H54 (cell line): ENCODE measurements around the gene PPIP5K2.
"Not testable (repeated sequence)": the region's sequence is repeated elsewhere in the genome, so short reads cannot be mapped to it uniquely, and the experiment has no call there.

Experiments
- DNase-seq: peaks from one replicate; pipeline ENCODE4 v3.0.0; 2011; ENCODE audit warnings: low spot score, mixed read lengths; ENCODE audit not compliant: insufficient read length
- FAIRE-seq: peaks from 3 replicates; lab custom pipeline; 2011; peaks lifted over from hg19 to GRCh38; lab: Jason Lieb, UNC
- POLR2A ChIP-seq: IDR thresholded peaks from 2 replicates; pipeline ENCODE4 v1.6.1; 2011; ENCODE audit warnings: low read depth, mild to moderate bottlenecking, low read length

Gene PPIP5K2

DNA sequence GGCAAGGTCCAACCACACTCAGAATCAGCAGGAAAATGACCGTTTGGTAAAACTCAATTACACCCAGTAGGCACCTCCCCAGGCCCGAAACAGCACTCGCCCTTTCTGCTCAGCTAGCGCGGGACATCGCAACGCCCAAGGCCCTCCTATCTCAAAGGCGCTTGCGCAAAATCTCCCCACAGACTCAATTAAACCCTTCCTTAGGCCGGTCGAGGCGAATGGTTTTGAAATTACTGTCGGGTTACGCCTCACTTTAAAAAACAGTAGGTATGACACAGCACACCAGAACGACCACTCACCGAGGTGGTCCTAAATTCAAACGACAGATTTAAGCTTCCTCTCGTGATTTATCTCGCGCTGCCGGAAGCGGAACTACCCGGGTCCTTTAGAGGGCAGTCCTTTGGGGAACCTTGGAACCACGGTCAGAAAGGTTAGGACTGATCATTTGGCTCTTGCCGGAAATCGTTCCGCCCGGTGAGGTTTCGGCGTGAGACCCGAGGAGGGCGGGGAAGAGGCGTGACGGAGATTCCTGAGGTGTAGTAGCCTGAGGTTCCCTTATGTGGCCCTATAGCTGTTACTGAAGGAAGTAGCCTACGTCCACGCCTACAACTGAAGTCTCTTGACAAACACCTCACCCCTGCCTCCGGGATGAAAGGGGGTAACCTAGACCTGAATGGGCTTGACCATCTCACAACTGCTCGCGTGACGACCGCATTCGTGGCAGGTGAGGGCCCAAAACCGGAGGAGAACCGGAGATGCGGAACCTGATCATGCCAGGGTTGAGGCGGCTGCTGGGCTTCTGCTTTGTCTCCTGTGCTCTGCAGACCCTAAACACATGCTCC is at the start of gene PPIP5K2, which contains the start of gene GIN1:
Gene PPIP5K2, plus strand, starts transcription at position 537 of the 842 bp plus-strand sequence. CDS start 9,289 bp downstream, outside the sequence.
Gene GIN1, minus strand, starts transcription at position 374 of the 842 bp plus-strand sequence. CDS start 11,431 bp downstream, outside the sequence.
- FAIRE-seq, result peak; percentile 100
- peak; percentile 57 for DNase-seq
- TF ChIP-seq POLR2A, result peak; percentile 39

DNA sequence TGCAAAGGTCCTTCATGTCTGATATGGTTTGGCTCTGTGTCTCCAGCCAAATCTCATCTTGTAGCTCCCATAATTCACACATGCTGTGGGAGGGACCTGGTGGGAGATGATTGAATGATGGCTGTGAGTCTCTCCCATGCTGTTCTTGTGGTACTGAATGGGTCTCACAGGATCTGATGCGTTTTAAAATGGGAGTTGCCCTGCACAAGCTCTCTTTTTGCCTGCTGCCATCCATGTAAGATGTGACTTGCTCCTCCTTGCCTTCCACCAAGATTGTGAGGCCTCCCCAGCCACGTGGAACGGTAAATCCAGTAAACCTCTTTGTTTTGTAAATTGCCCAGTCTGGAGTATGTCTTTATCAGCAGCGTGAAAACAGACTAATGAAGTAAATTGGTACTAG is 46.6 kb upstream of the PPIP5K2 start:
- DNase-seq, result not testable (repeated sequence)

DNA sequence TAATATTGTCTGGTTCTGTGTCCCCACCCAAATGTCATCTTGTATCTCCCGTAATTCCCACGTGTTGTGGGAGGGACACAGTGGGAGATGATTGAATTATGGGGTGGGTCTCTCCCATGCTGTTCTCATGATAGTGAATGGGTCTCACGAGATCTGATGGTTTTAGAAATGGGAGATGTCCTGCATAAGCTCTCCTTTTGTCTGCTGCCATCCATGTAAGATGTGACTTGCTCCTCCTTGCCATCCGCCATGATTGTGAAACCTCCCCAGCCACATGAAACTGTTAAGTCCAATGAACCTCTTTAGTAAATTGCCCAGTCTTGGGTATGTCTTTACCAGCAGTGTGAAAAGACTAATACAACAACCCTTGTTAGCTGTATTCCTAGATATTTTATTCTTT is 44.7 kb upstream of the PPIP5K2 start:
- DNase-seq (no peak), FAIRE-seq (no peak)
- no peak for TF ChIP-seq POLR2A

More for the DNA sequence above, 46.6 kb upstream of the PPIP5K2 start:
- FAIRE-seq, result not testable (repeated sequence)

DNA sequence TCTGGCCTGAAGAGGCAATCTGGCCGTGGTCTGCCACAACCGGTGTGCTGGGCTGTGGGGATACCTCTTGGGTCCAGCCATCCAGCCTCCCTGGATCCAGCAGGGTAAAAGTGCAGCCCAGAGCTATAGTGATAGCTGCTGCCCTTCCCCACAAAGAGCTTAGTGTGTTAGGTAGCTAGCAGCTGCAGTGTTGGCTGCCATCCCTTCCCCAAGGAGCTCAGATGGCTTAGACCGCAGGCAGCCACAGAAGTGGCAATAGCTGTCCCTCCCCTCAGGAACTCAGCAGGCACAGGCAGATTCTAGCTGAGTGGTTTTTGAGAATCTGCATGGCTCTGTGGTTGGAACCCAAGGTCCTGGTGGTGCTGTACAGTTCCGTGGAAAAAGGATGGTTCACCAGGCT is 40.3 kb upstream of the PPIP5K2 start:
- FAIRE-seq (no peak), DNase-seq (no peak)
- TF ChIP-seq POLR2A, result no peak

DNA sequence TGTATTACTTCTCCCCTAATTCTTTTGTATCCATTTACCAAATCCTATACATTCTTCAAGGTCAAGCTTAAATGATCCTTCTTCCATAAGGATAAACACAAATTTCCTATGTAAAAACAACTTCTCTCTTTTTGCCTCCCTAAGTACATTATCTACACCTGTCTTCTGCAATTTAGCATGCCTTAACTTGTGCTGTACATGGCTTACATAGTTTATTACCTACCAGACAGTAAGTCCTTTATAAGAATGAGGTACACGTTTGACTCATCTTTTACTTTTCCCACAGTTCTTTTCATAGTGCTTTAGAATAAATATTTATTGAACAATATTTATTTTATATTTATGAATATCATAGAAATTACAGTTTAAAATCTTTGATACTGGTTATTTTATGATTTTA is 33.6 kb upstream of the PPIP5K2 start:
- DNase-seq, result no peak
- FAIRE-seq, result no peak
- no peak for TF ChIP-seq POLR2A

DNA sequence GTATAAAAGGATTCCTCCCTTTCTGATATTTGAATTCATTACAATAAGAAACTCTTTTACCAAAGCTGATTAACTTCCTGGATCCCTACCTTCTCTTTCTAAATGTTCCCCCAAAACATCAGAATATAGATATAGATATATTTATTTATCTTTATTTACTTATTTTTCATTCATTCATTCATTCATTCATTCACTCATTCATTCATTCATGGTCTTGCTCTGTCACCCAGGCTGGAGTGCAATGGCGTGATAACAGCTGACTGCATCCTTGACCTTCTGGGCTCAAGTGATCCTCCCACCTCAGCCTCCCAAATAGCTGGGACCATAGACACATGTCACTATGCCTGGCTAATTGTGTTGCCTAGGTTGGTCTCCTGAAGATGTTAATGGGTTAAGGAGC is 30.8 kb upstream of the PPIP5K2 start:
- FAIRE-seq (no peak), DNase-seq (no peak)
- no peak for TF ChIP-seq POLR2A

DNA sequence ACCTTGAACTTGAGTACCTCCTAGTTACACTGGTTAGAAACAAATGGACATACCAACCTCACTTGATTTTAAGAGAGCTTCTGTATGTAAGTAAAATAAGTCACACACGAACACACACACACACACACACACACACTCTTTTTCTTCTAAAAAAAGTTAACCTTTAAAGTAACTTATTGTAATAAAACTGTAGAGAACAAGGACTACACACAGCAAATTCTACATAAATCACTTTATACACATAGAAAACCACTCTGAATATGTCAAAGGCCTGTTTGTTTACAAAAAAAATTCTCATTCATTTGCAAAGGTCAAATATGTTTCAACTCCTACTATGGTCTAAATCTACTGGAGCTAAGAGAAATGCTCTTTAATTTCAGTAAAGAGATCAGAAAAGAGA is 29.3 kb upstream of the PPIP5K2 start:
- no peak for DNase-seq
- no peak for FAIRE-seq
- no peak for TF ChIP-seq POLR2A

DNA sequence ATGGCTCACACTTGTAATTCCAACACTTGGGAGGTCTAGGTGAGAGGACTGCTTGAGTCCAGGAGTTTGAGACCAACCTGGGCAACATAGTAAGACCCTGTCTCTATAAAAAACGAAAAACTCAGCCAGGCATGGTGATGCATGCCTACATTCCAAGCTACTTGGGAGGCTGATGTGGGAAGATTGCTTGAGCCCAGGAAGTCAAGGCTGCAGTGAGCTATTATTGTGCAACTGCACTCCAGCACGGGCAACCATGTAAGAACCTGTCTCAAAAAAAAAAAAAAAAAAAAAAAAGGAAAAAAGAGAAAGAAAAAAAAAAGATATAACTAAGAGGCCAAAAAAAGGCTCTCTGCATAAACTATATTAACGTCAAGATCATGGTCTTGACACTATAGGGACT is 27.4 kb upstream of the PPIP5K2 start:
- TF ChIP-seq POLR2A, result no peak
- DNase-seq (no peak), FAIRE-seq (no peak)

DNA sequence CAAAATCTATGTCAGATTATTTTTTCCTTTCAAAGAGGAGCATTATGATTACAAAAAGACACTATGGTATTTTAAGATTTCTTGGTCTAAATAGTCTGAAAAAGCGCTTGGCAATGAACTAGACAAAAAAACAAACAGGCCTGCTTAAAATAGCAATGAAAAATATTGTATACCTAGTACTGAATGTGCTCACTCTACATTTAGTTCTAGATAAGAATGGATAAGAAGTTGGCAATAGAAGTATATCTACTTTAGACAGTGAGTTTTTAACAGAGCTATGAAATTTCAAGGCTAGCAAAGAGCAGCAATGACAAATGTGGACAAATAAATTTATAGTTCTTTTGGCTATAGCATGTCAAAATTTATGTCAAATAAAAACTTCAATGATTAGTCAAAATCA is 26.4 kb upstream of the PPIP5K2 start:
- no peak for DNase-seq
- no peak for FAIRE-seq
- no peak for TF ChIP-seq POLR2A

DNA sequence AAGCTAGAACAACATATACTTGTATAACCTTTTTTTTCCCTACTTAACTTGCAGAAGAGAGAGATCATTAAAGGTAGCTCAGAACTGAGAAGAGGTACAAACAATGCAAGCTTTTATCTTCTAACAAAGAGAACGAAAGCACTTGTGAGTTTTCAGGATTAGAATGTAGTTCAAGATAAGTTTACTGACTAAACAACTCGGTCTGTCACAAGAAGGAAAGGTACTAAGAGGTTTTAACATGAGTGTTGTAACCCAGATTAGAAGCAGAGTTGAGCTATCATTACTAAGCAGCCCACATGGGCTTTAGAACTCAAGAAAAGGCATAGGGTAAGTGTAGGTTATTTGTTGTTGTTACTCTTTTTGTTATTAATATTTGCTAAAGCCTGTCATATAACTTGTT is 25.4 kb upstream of the PPIP5K2 start:
- no peak for TF ChIP-seq POLR2A

DNA sequence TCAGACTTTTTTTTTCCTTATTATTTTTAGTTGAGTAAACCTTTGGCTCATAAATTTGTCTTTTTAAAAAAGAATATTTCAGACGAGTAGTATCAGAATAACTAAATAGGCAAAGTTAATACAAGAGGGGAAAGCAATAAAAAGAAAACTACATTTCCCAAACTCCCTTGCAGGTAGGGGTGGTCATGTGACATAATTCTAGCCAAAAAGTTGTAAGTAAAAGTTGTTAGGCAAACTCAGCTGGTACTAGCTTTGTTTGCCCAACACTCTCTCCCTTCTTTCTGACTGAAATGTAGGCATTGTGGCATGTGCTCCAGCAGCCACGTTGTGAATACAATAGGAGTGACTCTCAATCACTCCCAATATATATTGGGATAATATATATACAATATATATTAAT is 21.1 kb upstream of the PPIP5K2 start:
- FAIRE-seq (no peak), DNase-seq (no peak)
- TF ChIP-seq POLR2A, result no peak

More for the DNA sequence above, 25.4 kb upstream of the PPIP5K2 start:
- FAIRE-seq (no peak), DNase-seq (no peak)

DNA sequence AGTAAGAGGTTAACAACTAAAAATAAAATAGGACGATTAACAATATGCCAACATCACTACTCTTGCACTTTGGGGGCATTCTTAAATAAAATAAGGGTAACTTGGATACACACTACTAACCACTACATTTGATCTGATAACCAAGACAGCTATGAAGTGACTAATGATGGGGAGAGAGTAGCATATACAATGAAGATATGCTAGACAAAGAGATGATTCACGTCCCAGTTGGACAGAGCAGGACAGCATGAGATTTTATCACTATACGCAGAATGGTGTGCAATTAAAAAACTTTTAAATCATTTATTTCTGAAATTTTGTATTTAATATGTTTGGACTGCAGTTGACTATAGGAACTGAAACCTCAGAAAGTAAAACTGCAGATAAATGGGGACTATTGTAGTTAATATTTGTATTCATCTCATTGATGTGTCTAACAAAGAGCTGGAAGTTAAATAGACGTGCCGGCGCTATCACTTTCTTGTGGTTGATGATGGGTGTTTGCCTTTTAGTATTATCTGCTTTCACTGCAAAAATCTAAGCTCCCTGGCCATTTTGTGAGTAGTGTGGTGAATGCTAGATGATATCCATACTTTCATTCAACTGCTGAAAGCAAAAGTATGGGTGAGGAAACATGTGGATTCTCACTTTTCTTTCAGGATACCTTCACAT is 18.9 kb upstream of the PPIP5K2 start:
- TF ChIP-seq POLR2A, result no peak
- DNase-seq, result no peak
- FAIRE-seq, result no peak

DNA sequence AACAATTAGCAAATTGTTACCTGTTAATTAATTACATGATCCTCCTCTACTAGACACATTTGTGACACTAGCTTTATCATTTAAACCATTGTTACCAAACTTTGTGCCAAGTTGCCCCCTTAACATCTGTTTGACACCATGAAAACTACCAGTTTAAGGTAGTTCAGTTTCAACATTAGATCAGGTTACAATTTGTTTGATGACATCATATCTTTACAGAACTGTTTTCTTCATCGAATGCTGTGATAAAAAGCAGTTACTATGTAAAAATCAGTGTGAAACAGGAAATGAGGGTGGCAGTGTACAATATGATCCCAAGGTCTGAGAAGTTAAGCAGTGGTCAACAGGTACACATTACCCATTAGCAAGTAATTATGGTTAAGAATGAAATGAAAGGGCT is 17.9 kb upstream of the PPIP5K2 start:
- DNase-seq, result no peak
- no peak for FAIRE-seq
- no peak for TF ChIP-seq POLR2A

DNA sequence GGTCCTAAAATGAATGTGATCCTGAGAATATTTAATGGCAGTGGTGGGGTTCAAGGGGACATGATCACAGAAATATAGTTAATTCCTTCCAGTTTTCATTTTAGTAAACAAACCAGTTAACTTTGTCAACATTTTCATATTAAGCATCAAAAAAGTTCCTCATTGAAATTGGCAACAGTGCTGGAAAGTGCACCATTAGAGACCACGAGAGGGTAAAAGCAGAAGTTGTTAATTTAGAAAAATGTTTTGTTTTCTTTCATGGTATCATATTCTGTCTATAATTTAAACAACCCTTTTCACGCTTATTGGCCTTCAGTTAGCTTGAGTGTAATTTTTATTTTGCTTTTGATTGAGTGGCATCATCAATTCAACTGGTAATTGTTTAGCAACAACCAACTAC is 12.0 kb upstream of the PPIP5K2 start:
- DNase-seq (no peak), FAIRE-seq (no peak)
- TF ChIP-seq POLR2A, result no peak
